Liver (tissue), 9 donors: Measurements from ENCODE around the gene PLA2G6. TPM values are rescaled to one million over a fixed set of nuclear protein-coding genes. Genes with fewer than 3 reads are reported as not detected.

Source experiments
- DNase-seq: peaks from one replicate; pipeline ENCODE4 v3.0.0-alpha.2; 2017; ENCODE audit warnings: low spot score
- H3K27ac ChIP-seq, 2 donors: one replicate each; pipeline ENCODE4 v1.7.0; 2013; ENCODE audit warnings: inconsistent platforms in 2 of 2, low read length in 2 of 2, control low read depth in 1 of 2, low read depth in 1 of 2, mild to moderate bottlenecking in 1 of 2
- H3K27me3 ChIP-seq, 4 donors: one replicate each; pipeline versions ENCODE4 v1.6.1 to v1.7.0; 2013; ENCODE audit warnings: low read length in 3 of 4, inconsistent platforms in 1 of 4, mild to moderate bottlenecking in 1 of 4, moderate library complexity in 1 of 4; ENCODE audit not compliant: control insufficient read depth in 4 of 4, insufficient read depth in 4 of 4
- H3K36me3 ChIP-seq, 4 donors: one replicate each; pipeline versions ENCODE4 v1.6.1 to v1.7.0; 2013; ENCODE audit warnings: low read length in 3 of 4, mild to moderate bottlenecking in 3 of 4, low read depth in 1 of 4, moderate library complexity in 1 of 4; ENCODE audit not compliant: control insufficient read depth in 4 of 4, insufficient read depth in 3 of 4
- H3K4me1 ChIP-seq, 4 donors: one replicate each; pipeline versions ENCODE4 v1.6.1 to v1.7.0; 2013; ENCODE audit warnings: low read length in 3 of 4, mild to moderate bottlenecking in 3 of 4, moderate library complexity in 1 of 4; ENCODE audit not compliant: control insufficient read depth in 4 of 4, insufficient read depth in 4 of 4
- H3K4me3 ChIP-seq, 3 donors: one replicate each; pipeline versions ENCODE4 v1.6.1 to v1.7.0; 2013; ENCODE audit warnings: low read length in 3 of 3, control low read depth in 1 of 3, low read depth in 1 of 3, mild to moderate bottlenecking in 1 of 3
- H3K9ac ChIP-seq, 2 donors: one replicate each; pipeline ENCODE4 v1.7.0; 2013; ENCODE audit warnings: low read length in 2 of 2, mild to moderate bottlenecking in 2 of 2, moderate library complexity in 2 of 2, control low read depth in 1 of 2, low read depth in 1 of 2
- H3K9me3 ChIP-seq, 4 donors: one replicate each; pipeline versions ENCODE4 v1.6.1 to v1.7.0; 2013; ENCODE audit warnings: low read length in 3 of 4; ENCODE audit not compliant: control insufficient read depth in 4 of 4
- ATF3 ChIP-seq: IDR thresholded peaks from 2 replicates; pipeline ENCODE4 v1.6.1; 2016; ENCODE audit warnings: antibody characterized with exemption
- CTCF ChIP-seq: fragments of 150-350 bp; IDR thresholded peaks from 2 replicates; pipeline ENCODE4 v1.5.1; 2017; ENCODE audit warnings: improper control_type of control experiment, low read depth, low read length; ENCODE audit not compliant: missing input control
- EGR1 ChIP-seq, 2 donors: IDR thresholded peaks; 2 replicates each; pipeline ENCODE4 v1.6.1; 2016 to 2018; ENCODE audit warnings: antibody characterized with exemption in 2 of 2, low read depth in 2 of 2
- FOXA2 ChIP-seq: IDR thresholded peaks from 2 replicates; pipeline ENCODE4 v1.6.1; 2016; ENCODE audit warnings: antibody characterized with exemption
- GABPA ChIP-seq, 2 donors: IDR thresholded peaks in 1 of 2; conservative IDR thresholded peaks in 1 of 2; 2 replicates each; pipeline ENCODE4 v1.6.1; 2016; ENCODE audit warnings: antibody characterized with exemption in 2 of 2, mild to moderate bottlenecking in 1 of 2, moderate library complexity in 1 of 2
- HNF4A ChIP-seq, 2 donors: conservative IDR thresholded peaks; 2 replicates each; pipeline ENCODE4 v1.6.1; 2016; ENCODE audit warnings: antibody characterized with exemption in 2 of 2, mild to moderate bottlenecking in 2 of 2
- HNF4G ChIP-seq: IDR thresholded peaks from 2 replicates; pipeline ENCODE4 v1.6.1; 2016; ENCODE audit warnings: antibody characterized with exemption
- JUND ChIP-seq, 2 donors: IDR thresholded peaks; 2 replicates each; pipeline ENCODE4 v1.6.1; 2016; ENCODE audit warnings: antibody characterized with exemption in 2 of 2
- MAX ChIP-seq: IDR thresholded peaks from 2 replicates; pipeline ENCODE4 v1.6.1; 2016; ENCODE audit warnings: antibody characterized with exemption
- NR2F2 ChIP-seq: IDR thresholded peaks from 2 replicates; pipeline ENCODE4 v1.6.1; 2016; ENCODE audit warnings: antibody characterized with exemption
- RAD21 ChIP-seq, 2 donors: IDR thresholded peaks; 2 replicates each; pipeline ENCODE4 v1.6.1; 2016; ENCODE audit warnings: antibody characterized with exemption in 2 of 2, mild to moderate bottlenecking in 2 of 2
- REST ChIP-seq: IDR thresholded peaks from 2 replicates; pipeline ENCODE4 v1.6.1; 2016; ENCODE audit warnings: antibody characterized with exemption, mild to moderate bottlenecking
- RXRA ChIP-seq, 2 donors: IDR thresholded peaks; 2 replicates each; pipeline ENCODE4 v1.6.1; 2017 to 2018; ENCODE audit warnings: antibody characterized with exemption in 2 of 2, mild to moderate bottlenecking in 1 of 2
- SP1 ChIP-seq: IDR thresholded peaks from 2 replicates; pipeline ENCODE4 v1.6.1; 2018; ENCODE audit warnings: antibody characterized with exemption, mild to moderate bottlenecking
- TAF1 ChIP-seq: conservative IDR thresholded peaks from 2 replicates; pipeline ENCODE4 v1.6.1; 2016; ENCODE audit warnings: antibody characterized with exemption, mild to moderate bottlenecking
- YY1 ChIP-seq: IDR thresholded peaks from 2 replicates; pipeline ENCODE4 v1.6.1; 2016; ENCODE audit warnings: antibody characterized with exemption, mild to moderate bottlenecking
- ZBTB33 ChIP-seq: IDR thresholded peaks from 2 replicates; pipeline ENCODE4 v1.6.1; 2016; ENCODE audit warnings: antibody characterized with exemption
- WGBS: extraction: QIAGEN DNeasy Blood & Tissue Kit; methylation state at CpG from one replicate; pipeline ENCODE4 v1.1.7; 2013; 5-methylcytosine and 5-hydroxymethylcytosine counted together
- polyA plus RNA-seq, 2 donors: library from polyadenylated mRNA; stranded (reverse) in 1 of 2; unstranded in 1 of 2; fragments of 200-250 nt in 1 of 2; fragments of >200 nt in 1 of 2; fragmentation: Nextera tagmentation in 1 of 2; extraction: Ambion mirVana in 1 of 2; gene quantifications; one replicate each; pipeline versions ENCODE4 v1.2.1 to v1.2.3, GENCODE V29; 2013 to 2015
- total RNA-seq, 2 donors: library from RNA; depleted of rRNA; stranded (reverse); fragments of >200 nt; gene quantifications; one replicate each; pipeline ENCODE4 v1.2.3, GENCODE V29; 2014
- donor health status: healthy.
- donor health status: healthy.
- donor health status: healthy.
- donor health status: healthy.
- donor health status: healthy.

PLA2G6 gene
- total and polyA plus RNA-seq, 4 donors: 5.7 to 9.0 (median 7.2) TPM

- TF ChIP-seq ZBTB33 (no peak), NR2F2 (no peak), GABPA (IDR thresholded peaks at IDR 0.05 in 1 of 2, conservative IDR thresholded peaks at IDR 0.05 in 1 of 2) (no peak), FOXA2 (no peak)
These were observed 96.1 kb downstream of the PLA2G6 start (continued) for GRCh38 chr22:38085501-38085900.

GRCh38 chr22:38085056-38085455 is 96.6 kb downstream of the PLA2G6 start:
- TF ChIP-seq FOXA2 (no peak), GABPA (IDR thresholded peaks at IDR 0.05 in 1 of 2, conservative IDR thresholded peaks at IDR 0.05 in 1 of 2) (no peak), RXRA (IDR thresholded peaks at IDR 0.05) (no peak), EGR1 (IDR thresholded peaks at IDR 0.05; ENCODE audit: low read depth in 2 of 2) (no peak), REST (no peak), YY1 (no peak), RAD21 (IDR thresholded peaks at IDR 0.05) (no peak), NR2F2 (no peak), HNF4A (conservative IDR thresholded peaks at IDR 0.05) (no peak), HNF4G (no peak), JUND (IDR thresholded peaks at IDR 0.05) (no peak), SP1 (no peak), CTCF (no peak), TAF1 (no peak), MAX (no peak), ATF3 (no peak), ZBTB33 (no peak)
- Histone ChIP-seq H3K27ac (no peak overlapping the region), H3K9ac (no peak overlapping the region), H3K4me3 (no peak overlapping the region), H3K4me1 (peaks cover 4 to 17% (median 15%) of the 10 kb centered on the region in 4 donors), H3K27me3 (no peaks in the 10 kb centered on the region), H3K9me3 (no peaks in the 10 kb centered on the region), H3K36me3 (no peaks in the 10 kb centered on the region)
- WGBS: 96% methylated on average over 12 of the region's 12 CpGs
- no peak for DNase-seq
